Omental fat pad (tissue), 4 donors: ENCODE data around the gene KLHL28. TPM values are rescaled to one million over a fixed set of nuclear protein-coding genes. Genes with fewer than 3 reads are reported as not detected.
A peak's percentile ranks its signal among the peaks of the same experiment; 100 is the strongest.
"Not testable (repeated sequence)": the region's sequence is repeated elsewhere in the genome, so short reads cannot be mapped to it uniquely, and the experiment has no call there.

Source experiments
- ATAC-seq: fragments of 150-250 bp; one replicate; pipeline ENCODE4 v1.9.1; 2016; ENCODE audit warnings: mild to moderate bottlenecking, moderate library complexity; ENCODE audit not compliant: low FRiP score
- DNase-seq: peaks from one replicate; pipeline ENCODE4 v3.0.0-alpha.2; 2019; ENCODE audit warnings: low spot score
- CTCF ChIP-seq, 3 donors: fragments of 450-650 bp; IDR thresholded peaks; one replicate each; pipeline ENCODE4 v1.5.1; 2016 to 2017; ENCODE audit warnings: antibody characterized with exemption in 3 of 3, mild to moderate bottlenecking in 3 of 3, moderate library complexity in 2 of 3
- total RNA-seq, 4 donors: library from RNA; depleted of rRNA; stranded (reverse); fragments of >200 nt; gene quantifications; one replicate each; pipeline ENCODE4 v1.1.0, GENCODE V29; 2016

KLHL28 gene
- total RNA-seq, 4 donors from 2014 or later, result 7.9 to 11.5 (median 10.2) TPM

DNA sequence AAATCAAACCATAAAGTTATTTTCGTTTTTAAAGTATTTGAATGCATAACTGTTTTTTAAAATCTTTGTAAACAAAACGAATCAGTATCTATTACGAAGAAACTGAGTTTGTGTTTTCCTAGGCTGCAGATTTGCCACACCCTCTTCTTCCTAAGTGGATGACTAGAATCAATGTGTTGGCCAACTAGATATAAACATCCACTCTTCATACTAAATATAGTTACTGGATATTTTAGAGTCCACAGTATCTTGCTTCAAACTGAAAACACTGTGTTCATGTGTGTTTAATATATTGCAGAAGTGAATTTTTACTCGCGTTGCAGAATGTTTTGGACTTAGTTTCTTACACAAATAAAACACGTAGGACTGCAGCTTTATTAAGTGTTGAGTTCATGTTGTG is 63.2 kb downstream of the KLHL28 start:
- ATAC-seq (no peak), DNase-seq (no peak)
- no peak for TF ChIP-seq CTCF (IDR thresholded peaks at IDR 0.05)

DNA sequence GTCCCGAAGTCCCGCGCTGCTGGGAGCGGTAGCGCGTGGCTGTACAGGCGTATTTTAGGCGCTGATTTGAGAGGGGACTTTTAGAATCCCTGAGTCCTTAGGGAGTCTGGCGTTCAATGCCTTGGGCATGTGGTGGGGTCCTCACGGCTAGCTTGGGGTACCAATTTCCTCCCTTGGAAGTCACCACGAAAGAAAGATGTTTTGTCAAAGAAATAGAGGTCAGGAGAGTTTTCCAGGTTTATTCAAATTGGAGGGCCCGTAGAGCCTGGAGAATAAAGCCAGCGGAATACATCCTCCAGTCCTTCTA is 63.9 kb downstream of the KLHL28 start:
- ATAC-seq (no peak), DNase-seq (no peak)
- no peak for TF ChIP-seq CTCF (IDR thresholded peaks at IDR 0.05)

GRCh38 chr14:44897041-44897844 is 64.5 kb downstream of the KLHL28 start:
- no peak for TF ChIP-seq CTCF (IDR thresholded peaks at IDR 0.05)
- DNase-seq (peak; percentile 95), ATAC-seq (peak; percentile 100)

DNA sequence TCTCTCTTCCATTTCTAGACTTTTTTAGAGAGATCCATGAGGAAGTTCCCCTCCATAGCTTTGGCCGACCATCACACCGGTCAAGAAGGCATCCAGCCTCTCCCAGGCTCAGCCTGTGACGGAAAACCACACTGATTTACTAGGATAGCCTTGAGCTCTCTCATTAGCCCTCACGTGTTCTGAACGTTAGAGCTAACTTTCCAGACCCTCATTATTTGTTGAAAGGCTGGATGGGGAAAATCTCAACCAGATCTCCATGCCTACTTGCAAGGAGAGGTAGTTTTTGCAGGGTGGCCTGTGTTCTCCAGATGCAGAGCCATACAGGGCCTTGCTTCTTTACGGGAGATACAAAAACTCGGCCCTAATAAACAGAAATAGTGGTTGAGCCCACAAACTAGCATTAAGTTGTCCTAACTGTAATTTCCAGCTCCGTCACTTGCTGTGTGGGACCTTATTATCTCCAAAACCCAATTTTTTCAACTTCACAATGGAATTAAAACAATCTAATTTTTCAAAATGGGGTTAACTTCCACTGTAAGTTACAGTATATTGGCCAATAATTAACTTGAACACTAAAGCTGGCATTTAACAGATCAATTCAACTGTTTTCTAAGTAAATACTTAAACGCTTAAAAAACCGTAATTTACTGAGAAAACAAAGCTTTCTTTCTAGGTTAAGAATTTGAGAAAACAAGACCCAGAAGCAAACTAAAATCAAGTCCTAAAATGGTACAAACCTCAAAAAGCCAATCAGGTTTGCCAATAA is 65.3 kb downstream of the KLHL28 start:
- DNase-seq (no peak), ATAC-seq (no peak)
- TF ChIP-seq CTCF (IDR thresholded peaks at IDR 0.05), result no peak

GRCh38 chr14:44895716-44896115 is 66.0 kb downstream of the KLHL28 start:
- no peak for TF ChIP-seq CTCF (IDR thresholded peaks at IDR 0.05)
- ATAC-seq, result no peak
- no peak for DNase-seq

- TF ChIP-seq CTCF (IDR thresholded peaks at IDR 0.05), result no peak
- ATAC-seq (no peak), DNase-seq (no peak)
Observed at GRCh38 chr14:44893535-44893934, 68.2 kb downstream of the KLHL28 start.

DNA sequence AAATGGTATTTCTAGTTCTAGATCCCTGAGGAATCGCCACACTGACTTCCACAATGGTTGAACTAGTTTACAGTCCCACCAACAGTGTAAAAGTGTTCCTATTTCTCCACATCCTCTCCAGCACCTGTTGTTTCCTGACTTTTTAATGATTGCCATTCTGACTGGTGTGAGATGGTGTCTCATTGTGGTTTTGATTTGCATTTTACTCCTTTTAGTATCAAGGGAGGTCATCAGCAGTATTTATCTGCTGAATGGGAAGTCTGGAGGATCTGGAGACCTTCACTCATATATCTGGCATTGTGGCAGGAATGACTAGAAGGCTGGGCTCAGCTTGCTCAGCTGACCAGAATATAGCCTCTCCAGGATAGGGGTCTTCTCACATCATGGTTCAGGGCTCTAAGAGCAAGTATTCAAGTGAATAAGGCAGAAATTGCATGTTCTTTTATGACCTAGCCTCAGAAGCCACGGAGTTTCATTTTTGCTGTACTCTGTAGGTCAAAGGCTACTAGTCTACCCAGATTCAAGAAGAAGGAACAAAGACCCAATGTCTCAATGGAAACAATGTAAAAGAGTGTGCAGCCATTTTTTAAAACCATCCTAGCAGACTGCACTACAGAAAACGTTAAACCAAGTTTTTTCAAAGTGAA is 69.9 kb downstream of the KLHL28 start:
- not testable (repeated sequence) for ATAC-seq, DNase-seq
